Upper lobe of left lung (tissue), 4 donors: ENCODE measurements around the gene AFAP1.

Experiments used
- EP300 ChIP-seq, 4 donors: sonication (generic); formaldehyde crosslinking; IDR thresholded peaks; one replicate each; pipeline ENCODE4 v1.5.1; 2017; ENCODE audit warnings: antibody characterized with exemption in 4 of 4, control low read depth in 2 of 4
- POLR2A ChIP-seq, 4 donors: fragments of 450-650 bp; IDR thresholded peaks; one replicate each; pipeline ENCODE4 v1.5.1; 2016 to 2017; ENCODE audit warnings: antibody characterized with exemption in 4 of 4, mild to moderate bottlenecking in 2 of 4
- TF ChIP-seq, protein P1 (sequence below), 6 experiments: fragments of 450-650 bp in 4 of 6; fragments of 200-600 bp in 2 of 6; sonication (generic) in 2 of 6; IDR thresholded peaks; one replicate each; pipeline ENCODE4 v1.5.1; 2016 to 2019; ENCODE audit warnings: antibody characterized with exemption in 6 of 6

DNA sequence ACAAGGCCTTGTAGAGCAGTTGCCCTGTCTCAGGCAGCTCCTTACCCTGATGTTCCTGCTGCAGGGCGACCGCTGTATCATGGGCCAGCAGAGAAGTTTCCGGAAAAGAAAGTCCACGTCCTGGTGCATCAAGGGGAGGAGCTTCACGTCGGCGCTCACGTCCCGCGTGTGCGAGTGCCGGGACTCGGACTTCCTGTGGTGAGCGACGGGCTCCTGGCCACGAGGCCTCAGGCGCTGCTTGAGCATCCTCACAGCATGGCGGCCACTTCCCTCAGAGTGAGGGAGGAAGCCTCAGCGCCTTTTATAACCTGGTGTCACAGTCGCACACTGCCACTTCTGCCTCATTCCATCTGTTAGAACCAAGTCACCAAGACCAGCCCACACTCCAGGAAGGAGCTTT, 225.5 kb downstream of the AFAP1 start:
- TF ChIP-seq, protein P1, sequence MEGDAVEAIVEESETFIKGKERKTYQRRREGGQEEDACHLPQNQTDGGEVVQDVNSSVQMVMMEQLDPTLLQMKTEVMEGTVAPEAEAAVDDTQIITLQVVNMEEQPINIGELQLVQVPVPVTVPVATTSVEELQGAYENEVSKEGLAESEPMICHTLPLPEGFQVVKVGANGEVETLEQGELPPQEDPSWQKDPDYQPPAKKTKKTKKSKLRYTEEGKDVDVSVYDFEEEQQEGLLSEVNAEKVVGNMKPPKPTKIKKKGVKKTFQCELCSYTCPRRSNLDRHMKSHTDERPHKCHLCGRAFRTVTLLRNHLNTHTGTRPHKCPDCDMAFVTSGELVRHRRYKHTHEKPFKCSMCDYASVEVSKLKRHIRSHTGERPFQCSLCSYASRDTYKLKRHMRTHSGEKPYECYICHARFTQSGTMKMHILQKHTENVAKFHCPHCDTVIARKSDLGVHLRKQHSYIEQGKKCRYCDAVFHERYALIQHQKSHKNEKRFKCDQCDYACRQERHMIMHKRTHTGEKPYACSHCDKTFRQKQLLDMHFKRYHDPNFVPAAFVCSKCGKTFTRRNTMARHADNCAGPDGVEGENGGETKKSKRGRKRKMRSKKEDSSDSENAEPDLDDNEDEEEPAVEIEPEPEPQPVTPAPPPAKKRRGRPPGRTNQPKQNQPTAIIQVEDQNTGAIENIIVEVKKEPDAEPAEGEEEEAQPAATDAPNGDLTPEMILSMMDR (IDR thresholded peaks at IDR 0.05): no peak
- TF ChIP-seq EP300 (IDR thresholded peaks at IDR 0.05): no peak
- no peak for TF ChIP-seq POLR2A (IDR thresholded peaks at IDR 0.05)
